K562 (cell line): Measurements from ENCODE around the gene GNAL. TPM values are rescaled to one million over a fixed set of nuclear protein-coding genes. Genes with fewer than 3 reads are reported as not detected.

Source experiments
- BRF2 ChIP-seq: IDR thresholded peaks from 3 replicates; pipeline ENCODE4 v1.6.1; 2011; ENCODE audit warnings: borderline replicate concordance, mild to moderate bottlenecking; ENCODE audit not compliant: insufficient read length, insufficient read depth
- CBFA2T2 ChIP-seq: fragments of 450-650 bp; conservative IDR thresholded peaks from 2 replicates; pipeline ENCODE4 v1.6.1; 2017; ENCODE audit warnings: mild to moderate bottlenecking
- DNMT1 ChIP-seq: fragments of 450-650 bp; IDR thresholded peaks from 2 replicates; pipeline ENCODE4 v1.6.1; 2016; ENCODE audit warnings: antibody characterized with exemption, mild to moderate bottlenecking
- GABPB1 ChIP-seq: sonication (generic); formaldehyde crosslinking; IDR thresholded peaks from 2 replicates; pipeline ENCODE4 v1.8.0; 2022; ENCODE audit warnings: mild to moderate bottlenecking, missing genetic modification reagents
- L3MBTL2 ChIP-seq: fragments of 450-650 bp; IDR thresholded peaks from 2 replicates; pipeline ENCODE4 v1.6.1; 2016; ENCODE audit warnings: mild to moderate bottlenecking, moderate library complexity
- MECOM ChIP-seq: fragments of 250-450 bp; sonication (Bioruptor Pico); IDR thresholded peaks from 2 replicates; pipeline ENCODE4 v1.8.0; 2022; ENCODE audit warnings: inconsistent platforms
- NCOA4 ChIP-seq: fragments of 450-650 bp; IDR thresholded peaks from 2 replicates; pipeline ENCODE4 v1.6.1; 2018; ENCODE audit warnings: mild to moderate bottlenecking; ENCODE audit not compliant: partially characterized antibody
- NR2C1 ChIP-seq, 2 experiments: fragments of 450-650 bp; IDR thresholded peaks; 2 replicates each; pipeline ENCODE4 v1.6.1; 2017; ENCODE audit warnings: mild to moderate bottlenecking in 2 of 2, antibody characterized with exemption in 1 of 2, inconsistent platforms in 1 of 2, missing compliant biosample characterization in 1 of 2, missing genetic modification characterization in 1 of 2
- PHB2 ChIP-seq: fragments of 450-650 bp; IDR thresholded peaks from 2 replicates; pipeline ENCODE4 v1.6.1; 2017; ENCODE audit warnings: low read depth
- POLR2A ChIP-seq: fragments of 450-650 bp; conservative IDR thresholded peaks from 2 replicates; pipeline ENCODE4 v1.6.1; 2016
- POLR2H ChIP-seq: IDR thresholded peaks from 2 replicates; pipeline ENCODE4 v1.6.1; 2016; ENCODE audit warnings: missing genetic modification characterization, low read depth, mild to moderate bottlenecking, control low read depth, missing compliant biosample characterization, moderate library complexity
- PRPF4 ChIP-seq: fragments of 200-400 bp; formaldehyde crosslinking; IDR thresholded peaks from one replicate; pipeline ENCODE4 v1.6.1; 2017; ENCODE audit warnings: low read length, low read depth, mild to moderate bottlenecking; ENCODE audit not compliant: insufficient read depth, poor library complexity, severe bottlenecking
- PTTG1 ChIP-seq: fragments of 450-650 bp; IDR thresholded peaks from 2 replicates; pipeline ENCODE4 v1.6.1; 2016; ENCODE audit warnings: low read depth, mild to moderate bottlenecking, missing genetic modification characterization, missing compliant biosample characterization
- RBM17 ChIP-seq: fragments of 200-400 bp; formaldehyde crosslinking; IDR thresholded peaks from 2 replicates; pipeline ENCODE4 v1.6.1; 2017; ENCODE audit warnings: low read depth, mild to moderate bottlenecking, low read length, borderline replicate concordance
- RNF2 ChIP-seq: sonication (generic); IDR thresholded peaks from 2 replicates; pipeline ENCODE4 v1.6.1; 2016
- RUNX1 ChIP-seq: sonication (generic); IDR thresholded peaks from 2 replicates; pipeline ENCODE4 v1.6.1; 2016; ENCODE audit warnings: antibody characterized with exemption, low read depth
- SMAD4 ChIP-seq: fragments of 250-450 bp; sonication (Bioruptor Pico); conservative IDR thresholded peaks from 2 replicates; pipeline ENCODE4 v1.8.0; 2021; ENCODE audit warnings: inconsistent platforms, mild to moderate bottlenecking, moderate library complexity
- SMARCC2 ChIP-seq: fragments of 450-650 bp; IDR thresholded peaks from 2 replicates; pipeline ENCODE4 v1.6.1; 2017; ENCODE audit warnings: antibody characterized with exemption, moderate library complexity, mild to moderate bottlenecking, low read depth
- SREBF2 ChIP-seq: sonication (generic); formaldehyde crosslinking; IDR thresholded peaks from 2 replicates; pipeline ENCODE4 v1.4.0; 2020; ENCODE audit warnings: mild to moderate bottlenecking, missing genetic modification reagents
- TCF7 ChIP-seq: sonication (generic); IDR thresholded peaks from 2 replicates; pipeline ENCODE4 v1.6.1; 2016; ENCODE audit warnings: antibody characterized with exemption, borderline replicate concordance
- ZNF384 ChIP-seq: IDR thresholded peaks from 2 replicates; pipeline ENCODE4 v1.6.1; 2012; ENCODE audit warnings: low read depth, low read length, improper control_type of control experiment
- ZNF584 ChIP-seq: fragments of 200-800 bp; sonication (Bioruptor generic); IDR thresholded peaks from 2 replicates; pipeline ENCODE4 v1.6.1; 2016; ENCODE audit warnings: low read depth, mild to moderate bottlenecking, missing genetic modification characterization, missing compliant biosample characterization
- polyA plus RNA-seq, 8 experiments: library from polyadenylated mRNA; depleted of rRNA in 4 of 8; stranded (reverse) in 5 of 8; unstranded in 3 of 8; fragments of >200 nt; fragmentation: Nextera tagmentation in 2 of 8; fragmentation: Illumina TruSeq in 1 of 8; extraction: Ambion mirVana in 2 of 8; extraction: Trizol in 1 of 8; gene quantifications; 2 replicates each; pipeline versions ENCODE4 v1.2.1 to v1.2.3, GENCODE V29; 2011 to 2014; ENCODE audit warnings: inconsistent platforms in 1 of 8, missing spikeins in 1 of 8
- total RNA-seq, 7 experiments: library from RNA; depleted of rRNA in 6 of 7; stranded (reverse); fragments of >200 nt in 6 of 7; fragmentation: Illumina TruSeq in 2 of 7; extraction: Trizol in 2 of 7; gene quantifications; 2 replicates each; pipeline versions ENCODE4 v1.2.1 to v1.2.3, GENCODE V29; 2011 to 2021; ENCODE audit warnings: low replicate concordance in 1 of 7
- TF ChIP-seq, protein P1 (sequence below): IDR thresholded peaks from 2 replicates; pipeline ENCODE4 v1.6.1; 2014; ENCODE audit warnings: antibody characterized with exemption
- TF ChIP-seq, protein P2 (sequence below): fragments of 200-800 bp; sonication (Bioruptor generic); IDR thresholded peaks from 2 replicates; pipeline ENCODE4 v1.6.1; 2017; ENCODE audit warnings: missing genetic modification characterization, missing compliant biosample characterization

The GNAL gene
- total and polyA plus RNA-seq, 9 of the 15 experiments (the other 6 are each of a cell fraction or from before 2014, with no cell fraction given) = under 0.01 to 0.10 (median 0.01) TPM; not detected in 5

DNA sequence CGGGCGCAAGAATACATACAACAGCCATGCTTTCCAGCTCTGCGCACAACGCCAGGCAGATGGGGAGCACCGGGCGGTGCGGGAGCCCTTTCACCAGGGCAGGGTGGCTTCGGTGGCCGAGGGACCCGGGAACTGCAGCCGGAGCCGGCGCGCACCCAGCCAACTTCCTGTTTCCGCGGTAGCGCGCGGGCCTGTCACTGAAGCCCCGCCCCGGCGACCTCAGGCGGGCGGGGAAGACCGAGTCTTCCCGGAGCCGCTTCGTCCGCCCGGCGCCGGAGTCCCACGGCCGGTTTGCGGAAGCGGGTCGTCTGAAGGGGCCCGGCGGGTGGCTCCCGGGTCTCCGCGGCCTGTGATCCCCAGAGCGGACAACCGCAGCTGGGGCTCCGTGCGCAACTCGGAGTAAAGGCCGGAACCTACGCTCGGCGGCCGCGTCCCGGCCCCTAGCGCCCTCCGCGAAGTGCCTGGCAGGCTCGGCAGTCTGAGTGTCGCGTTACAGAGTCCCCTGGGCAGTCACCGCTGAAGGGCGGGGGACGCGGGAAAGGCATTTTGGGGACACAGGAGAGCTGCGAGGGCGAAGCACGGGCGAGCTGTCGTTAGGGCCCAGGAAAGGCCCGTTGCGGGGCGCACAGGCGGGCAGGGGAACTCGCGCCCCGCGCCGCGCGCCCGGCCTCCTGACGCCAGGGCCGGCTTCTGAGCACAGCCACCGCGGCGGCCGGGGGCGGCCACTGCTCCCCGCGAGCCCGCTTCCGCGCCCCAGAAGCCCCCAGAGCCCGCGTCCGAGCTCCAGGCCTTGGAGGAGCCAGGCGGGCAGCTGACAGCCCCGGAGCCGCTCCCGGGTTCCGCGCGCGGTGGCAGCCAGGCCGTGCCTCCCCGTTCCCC lies 219.4 kb downstream of the GNAL start, which contains the start of gene MPPE1 (continued):
- TF ChIP-seq PHB2 (no peak), L3MBTL2 (peak; percentile 69; the same call in 1 of the 2 replicates), SMAD4 (CRISPR knock-in tag) (peak; percentile 80; the same call in 1 of the 2 replicates), SMARCC2 (no peak), MECOM (CRISPR knock-in tag) (no peak), PRPF4 (no peak), NCOA4 (no peak), RUNX1 (no peak), ZNF384 (no peak), SREBF2 (CRISPR knock-in tag) (no peak), TCF7 (no peak), GABPB1 (CRISPR knock-in tag) (peak; percentile 75; the same call in 1 of the 2 replicates), BRF2 (no peak), RBM17 (no peak), POLR2H (peak; percentile 75), ZNF584 (CRISPR knock-in tag) (no peak), DNMT1 (no peak), POLR2A (peak; percentile 93), CBFA2T2 (0 out of 2 replicates have a peak, but pooled peaks have one; percentile 1), NR2C1 (IDR thresholded peaks at IDR 0.05) (peak; percentile 25; the same call in 1 of the 2 replicates), NR2C1 (tag; IDR thresholded peaks at IDR 0.05) (peak; percentile 42; the same call in 1 of the 2 replicates), PTTG1 (no peak), RNF2 (peak; percentile 28; the same call in 1 of the 2 replicates)
- TF ChIP-seq, protein P1, sequence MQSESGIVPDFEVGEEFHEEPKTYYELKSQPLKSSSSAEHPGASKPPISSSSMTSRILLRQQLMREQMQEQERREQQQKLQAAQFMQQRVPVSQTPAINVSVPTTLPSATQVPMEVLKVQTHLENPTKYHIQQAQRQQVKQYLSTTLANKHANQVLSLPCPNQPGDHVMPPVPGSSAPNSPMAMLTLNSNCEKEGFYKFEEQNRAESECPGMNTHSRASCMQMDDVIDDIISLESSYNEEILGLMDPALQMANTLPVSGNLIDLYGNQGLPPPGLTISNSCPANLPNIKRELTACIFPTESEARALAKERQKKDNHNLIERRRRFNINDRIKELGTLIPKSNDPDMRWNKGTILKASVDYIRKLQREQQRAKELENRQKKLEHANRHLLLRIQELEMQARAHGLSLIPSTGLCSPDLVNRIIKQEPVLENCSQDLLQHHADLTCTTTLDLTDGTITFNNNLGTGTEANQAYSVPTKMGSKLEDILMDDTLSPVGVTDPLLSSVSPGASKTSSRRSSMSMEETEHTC = no peak
- TF ChIP-seq, protein P2, sequence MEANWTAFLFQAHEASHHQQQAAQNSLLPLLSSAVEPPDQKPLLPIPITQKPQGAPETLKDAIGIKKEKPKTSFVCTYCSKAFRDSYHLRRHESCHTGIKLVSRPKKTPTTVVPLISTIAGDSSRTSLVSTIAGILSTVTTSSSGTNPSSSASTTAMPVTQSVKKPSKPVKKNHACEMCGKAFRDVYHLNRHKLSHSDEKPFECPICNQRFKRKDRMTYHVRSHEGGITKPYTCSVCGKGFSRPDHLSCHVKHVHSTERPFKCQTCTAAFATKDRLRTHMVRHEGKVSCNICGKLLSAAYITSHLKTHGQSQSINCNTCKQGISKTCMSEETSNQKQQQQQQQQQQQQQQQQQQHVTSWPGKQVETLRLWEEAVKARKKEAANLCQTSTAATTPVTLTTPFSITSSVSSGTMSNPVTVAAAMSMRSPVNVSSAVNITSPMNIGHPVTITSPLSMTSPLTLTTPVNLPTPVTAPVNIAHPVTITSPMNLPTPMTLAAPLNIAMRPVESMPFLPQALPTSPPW (CRISPR knock-in tag) = peak; percentile 56; the same call in 1 of the 2 replicates
